ENCODE data around the gene GPR119. TPM values are rescaled to one million over a fixed set of nuclear protein-coding genes. Genes with fewer than 3 reads are reported as not detected.
"Not testable (repeated sequence)": the region's sequence is repeated elsewhere in the genome, so short reads cannot be mapped to it uniquely, and the experiment has no call there.

The GPR119 gene
- total RNA-seq, 4 donors from 2014 or later, result not detected

DNA sequence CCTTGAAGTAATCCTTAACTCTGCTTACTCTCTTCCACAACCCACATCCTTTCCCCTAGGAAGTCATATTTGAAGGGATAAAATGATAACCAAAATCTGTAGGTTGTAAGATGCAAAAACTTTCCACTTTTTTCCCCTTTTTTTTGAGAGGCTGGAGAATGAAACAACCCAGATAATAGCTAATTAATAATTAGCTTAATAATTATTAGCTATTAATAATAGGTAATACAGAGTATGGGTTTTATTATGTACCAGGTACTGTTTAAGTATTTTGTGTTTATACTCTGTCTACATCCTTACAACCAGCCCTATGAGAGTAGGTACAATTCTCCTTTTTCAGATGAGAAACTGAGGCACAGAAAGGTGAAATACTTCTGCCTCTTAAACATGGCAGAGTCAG is 9.4 kb downstream of the GPR119 start:
- Histone ChIP-seq H3K9me3 (no peaks in the 10 kb centered on the region), H3K36me3 (peaks cover 0 to 11% of the 10 kb centered on the region in 2 donors), H3K4me3 (no peak overlapping the region), H3K27ac (no peak overlapping the region), H3K27me3 (no peaks in the 10 kb centered on the region), H3K4me1 (no peaks in the 10 kb centered on the region)
- ATAC-seq, result no peak
- TF ChIP-seq CTCF (IDR thresholded peaks at IDR 0.05), result no peak
- no peak for TF ChIP-seq EP300 (IDR thresholded peaks at IDR 0.05)
- TF ChIP-seq POLR2A (IDR thresholded peaks at IDR 0.05), result no peak
- TF ChIP-seq POLR2AphosphoS5 (IDR thresholded peaks at IDR 0.05), result no peak

DNA sequence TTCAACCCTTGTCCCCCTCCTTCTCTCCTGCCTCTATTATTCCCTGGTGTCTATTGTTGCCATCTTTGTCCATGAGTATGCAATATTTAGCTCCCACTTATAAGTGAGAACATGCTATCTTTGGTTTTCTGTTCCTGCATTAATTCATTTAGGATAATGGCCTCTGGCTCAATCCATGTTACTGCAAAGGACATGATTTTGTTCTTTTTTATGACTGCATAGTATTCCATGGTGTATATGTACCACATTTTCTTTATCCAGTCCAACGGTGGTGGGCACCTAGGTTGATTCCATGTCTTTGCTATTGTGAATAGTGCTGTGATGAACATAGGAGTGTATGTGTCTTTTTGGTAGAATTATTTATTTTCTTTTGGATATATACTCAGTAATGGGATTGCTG is 33.4 kb downstream of the GPR119 start:
- not testable (repeated sequence) for H3K27ac ChIP-seq, H3K4me3 ChIP-seq, H3K27me3 ChIP-seq, H3K9me3 ChIP-seq, ATAC-seq, H3K4me1 ChIP-seq
- H3K36me3 ChIP-seq, result peaks cover 0 to 18% of the 10 kb centered on the region in 2 donors
- 89 to 100% methylated on average over 1 of the region's 1 CpG for WGBS, 2 donors (ENCODE audit: low coverage in 1 of 2)

DNA sequence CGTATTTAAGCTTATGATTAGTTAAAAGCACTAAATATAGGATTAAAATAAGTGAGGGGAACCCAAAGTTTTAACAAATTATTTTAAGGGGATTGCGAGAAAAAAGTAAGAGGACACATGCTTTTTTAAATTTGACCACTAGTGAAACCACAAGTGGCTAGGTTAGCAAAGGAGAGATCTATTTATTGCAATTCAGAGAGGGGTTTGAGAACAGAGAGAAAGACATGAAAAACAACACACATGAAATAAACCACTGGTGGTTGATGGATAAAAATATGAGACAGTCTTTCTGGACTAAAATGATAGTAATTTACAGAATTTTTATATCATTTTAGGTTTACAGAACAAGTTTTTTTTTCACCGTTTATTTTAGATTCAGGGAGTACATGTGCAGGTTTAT is 33.9 kb downstream of the GPR119 start:
- Histone ChIP-seq H3K27me3 (no peaks in the 10 kb centered on the region), H3K4me1 (no peaks in the 10 kb centered on the region), H3K27ac (no peak overlapping the region), H3K9me3 (no peaks in the 10 kb centered on the region), H3K4me3 (no peak overlapping the region), H3K36me3 (peaks cover 0 to 18% of the 10 kb centered on the region in 2 donors)
- TF ChIP-seq EP300 (IDR thresholded peaks at IDR 0.05), result no peak
- no peak for TF ChIP-seq POLR2A (IDR thresholded peaks at IDR 0.05)
- TF ChIP-seq CTCF (IDR thresholded peaks at IDR 0.05), result no peak
- TF ChIP-seq POLR2AphosphoS5 (IDR thresholded peaks at IDR 0.05), result no peak
- no peak for ATAC-seq
- 83 to 100% methylated on average over 2 of the region's 3 CpGs for WGBS, 2 donors (ENCODE audit: low coverage in 1 of 2)

DNA sequence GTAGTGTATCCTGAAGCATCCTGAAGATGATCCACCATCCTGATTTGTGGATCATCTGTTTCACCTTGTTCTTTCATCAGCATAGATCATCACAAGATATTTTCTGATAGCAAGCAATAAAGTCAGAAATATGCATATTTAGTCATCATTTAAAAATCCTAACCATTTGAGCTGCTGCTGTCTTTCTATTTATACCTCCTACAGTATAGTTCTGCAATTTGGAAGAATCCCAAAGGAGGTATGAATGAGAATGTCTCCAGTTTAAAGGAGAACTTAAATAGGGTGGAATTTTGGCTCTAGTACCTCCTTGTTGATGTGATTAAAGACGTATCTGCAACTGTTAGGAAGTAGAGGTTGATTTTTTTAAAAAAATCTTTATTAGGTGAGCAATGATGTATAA is 38.2 kb downstream of the GPR119 start:
- no peak for TF ChIP-seq CTCF (IDR thresholded peaks at IDR 0.05)
- TF ChIP-seq EP300 (IDR thresholded peaks at IDR 0.05), result no peak
- no peak for TF ChIP-seq POLR2A (IDR thresholded peaks at IDR 0.05)
- TF ChIP-seq POLR2AphosphoS5 (IDR thresholded peaks at IDR 0.05), result no peak
- no peak for ATAC-seq
- H3K9me3 ChIP-seq, result no peaks in the 10 kb centered on the region
- H3K36me3 ChIP-seq, result peaks cover 0 to 18% of the 10 kb centered on the region in 2 donors
- no peak overlapping the region for H3K4me3 ChIP-seq
- H3K27ac ChIP-seq, result no peak overlapping the region
- WGBS, 2 donors (ENCODE audit: low coverage in 1 of 2), result 13 to 38% methylated on average over 1 of the region's 1 CpG
- no peaks in the 10 kb centered on the region for H3K27me3 ChIP-seq
- H3K4me1 ChIP-seq, result no peaks in the 10 kb centered on the region

- Histone ChIP-seq H3K36me3 (no peaks in the 10 kb centered on the region), H3K27ac (no peak overlapping the region), H3K9me3 (no peaks in the 10 kb centered on the region), H3K4me3 (no peak overlapping the region), H3K4me1 (peaks cover 0 to 18% (median 0%) of the 10 kb centered on the region in 3 donors), H3K27me3 (no peaks in the 10 kb centered on the region)
- WGBS, 2 donors (ENCODE audit: low coverage in 1 of 2), result 57 to 83% methylated on average over 1 of the region's 1 CpG
- no peak for ATAC-seq
- TF ChIP-seq POLR2AphosphoS5 (IDR thresholded peaks at IDR 0.05) (no peak), POLR2A (IDR thresholded peaks at IDR 0.05) (no peak), CTCF (IDR thresholded peaks at IDR 0.05) (no peak), EP300 (IDR thresholded peaks at IDR 0.05) (no peak)
Measured at GRCh38 chrX:130343411-130343810, 42.1 kb downstream of the GPR119 start.

All from gastroesophageal sphincter (tissue), 4 donors.